ENCODE results near the gene RPS29.
"Not testable (repeated sequence)": the region's sequence is repeated elsewhere in the genome, so short reads cannot be mapped to it uniquely, and the experiment has no call there.

RPS29 gene

GRCh38 chr14:49585803-49586672 lies at the start of gene RPS29:
RPS29 (minus strand) TSS chr14:49586380; CDS start chr14:49586346, 34 bp downstream.
- peak; percentile 95 to 98 for DNase-seq (ENCODE audit: low read depth in 2 of 2)

DNA sequence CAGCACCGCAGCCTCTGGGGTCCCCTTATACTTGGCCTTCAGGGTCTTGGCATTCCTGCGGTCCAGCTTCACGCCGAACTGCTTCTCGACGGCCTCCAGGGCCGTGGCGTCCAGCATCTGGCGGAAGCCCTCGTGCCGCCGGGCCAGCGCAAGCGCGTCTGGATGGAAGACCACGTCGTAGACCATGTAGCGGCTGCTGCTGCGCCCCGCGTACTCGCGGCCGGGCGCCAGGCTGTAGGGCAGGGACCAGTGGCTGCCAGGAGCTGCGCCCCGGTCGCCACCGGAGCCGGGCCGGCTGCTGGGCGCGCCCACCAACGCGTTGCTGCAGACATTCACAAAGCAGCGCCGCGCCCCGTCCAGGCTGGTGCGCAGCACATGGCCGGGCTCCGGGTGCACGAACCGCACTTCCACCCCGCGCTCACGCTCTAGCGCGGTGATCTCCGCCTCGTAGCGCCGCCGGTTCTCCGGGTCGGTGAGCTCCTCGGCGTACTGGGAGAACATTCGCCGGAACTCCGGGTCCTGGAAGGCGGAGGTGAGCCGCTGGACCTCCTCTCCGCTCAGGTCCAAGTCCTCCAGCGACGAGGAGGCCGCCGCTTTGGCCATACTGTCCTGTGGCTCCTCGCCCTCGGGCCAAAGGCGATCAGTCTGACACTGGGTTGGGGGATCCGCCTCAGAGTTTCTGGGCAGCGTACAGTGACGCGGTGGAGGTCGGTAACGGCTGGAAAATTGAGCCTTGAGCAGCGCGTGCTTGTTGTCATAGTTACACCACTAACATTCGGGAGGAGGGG lies 48.6 kb upstream of the RPS29 start, which contains the start of gene DNAAF2:
Gene DNAAF2, minus strand, starts transcription at position 698 of the 788 bp plus-strand sequence. Its CDS starts 95 bp downstream, at position 603.
- DNase-seq (ENCODE audit: low read depth in 2 of 2): peak; percentile 46 to 56

GRCh38 chr14:49633640-49634546 lies 47.7 kb upstream of the RPS29 start:
- peak; percentile 91 to 94 for DNase-seq (ENCODE audit: low read depth in 2 of 2)

DNA sequence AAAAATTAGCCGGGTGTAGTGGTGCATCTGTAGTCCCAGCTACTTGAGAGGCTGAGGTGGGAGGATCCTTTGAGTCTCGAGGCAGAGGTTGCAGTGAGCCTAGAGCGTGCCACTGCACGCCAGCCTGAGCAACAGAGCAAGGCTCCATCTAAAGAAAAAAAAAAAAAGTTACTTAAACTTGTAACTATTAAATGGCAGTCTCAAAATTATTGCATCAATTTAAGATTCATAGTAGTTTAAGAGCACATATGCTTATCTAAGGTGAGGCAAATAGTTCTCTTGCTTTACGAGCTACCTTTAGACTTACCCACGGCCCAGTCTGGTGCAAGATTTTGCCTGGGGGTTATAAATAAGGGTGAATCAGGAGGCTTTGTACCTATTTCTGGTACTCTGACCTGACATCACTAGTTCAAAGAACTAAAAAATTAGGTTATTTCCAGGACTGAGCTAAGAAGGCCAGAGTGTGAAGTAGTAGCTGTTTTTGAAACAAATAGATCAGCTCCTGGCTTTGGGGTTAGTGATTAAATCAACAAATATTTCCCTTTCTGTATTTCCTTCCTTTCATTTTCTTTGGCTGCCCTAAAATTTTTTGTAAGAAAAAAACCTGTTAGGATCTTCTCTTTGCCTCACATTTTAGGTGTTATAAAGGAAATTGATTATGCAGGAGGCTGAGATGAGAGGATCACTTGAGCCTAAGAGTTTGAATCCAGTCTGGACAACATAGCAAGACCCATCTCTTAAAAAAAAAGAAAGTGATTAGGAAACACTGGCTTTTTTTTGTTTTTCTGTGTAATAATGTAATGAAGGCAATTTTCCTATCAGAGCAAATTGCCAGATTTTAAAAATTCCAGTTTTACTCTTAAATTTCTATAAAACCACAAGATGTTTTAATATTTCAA lies 38.0 kb upstream of the RPS29 start:
- DNase-seq (ENCODE audit: low read depth in 2 of 2): no peak

DNA sequence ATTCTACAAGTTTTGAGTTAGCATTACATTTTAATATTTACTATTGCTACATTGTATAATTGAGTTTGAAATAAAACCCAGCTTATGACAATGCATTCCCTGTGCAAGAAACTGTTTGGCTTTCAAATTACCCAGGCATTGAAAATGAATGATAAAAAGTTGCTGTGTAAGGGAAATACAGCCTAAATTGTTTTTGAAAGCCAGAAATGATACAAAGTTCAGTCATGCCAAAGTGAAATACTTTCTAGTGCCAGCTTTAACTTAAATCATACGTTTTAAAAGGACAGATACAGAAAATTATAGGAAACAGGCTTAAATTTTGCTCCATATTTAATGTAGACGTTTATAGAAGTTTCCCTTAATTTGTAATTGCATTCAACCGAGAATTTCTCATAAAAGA lies 37.2 kb upstream of the RPS29 start:
- no peak for DNase-seq (ENCODE audit: low read depth in 2 of 2)

DNA sequence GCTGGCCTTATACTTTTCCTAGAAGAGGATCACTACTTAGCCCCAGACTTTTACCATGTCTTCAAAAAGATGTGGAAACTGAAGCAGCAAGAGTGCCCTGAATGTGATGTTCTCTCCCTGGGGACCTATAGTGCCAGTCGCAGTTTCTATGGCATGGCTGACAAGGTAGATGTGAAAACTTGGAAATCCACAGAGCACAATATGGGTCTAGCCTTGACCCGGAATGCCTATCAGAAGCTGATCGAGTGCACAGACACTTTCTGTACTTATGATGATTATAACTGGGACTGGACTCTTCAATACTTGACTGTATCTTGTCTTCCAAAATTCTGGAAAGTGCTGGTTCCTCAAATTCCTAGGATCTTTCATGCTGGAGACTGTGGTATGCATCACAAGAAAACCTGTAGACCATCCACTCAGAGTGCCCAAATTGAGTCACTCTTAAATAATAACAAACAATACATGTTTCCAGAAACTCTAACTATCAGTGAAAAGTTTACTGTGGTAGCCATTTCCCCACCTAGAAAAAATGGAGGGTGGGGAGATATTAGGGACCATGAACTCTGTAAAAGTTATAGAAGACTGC lies 35.9 kb upstream of the RPS29 start:
- no peak for DNase-seq (ENCODE audit: low read depth in 2 of 2)

DNA sequence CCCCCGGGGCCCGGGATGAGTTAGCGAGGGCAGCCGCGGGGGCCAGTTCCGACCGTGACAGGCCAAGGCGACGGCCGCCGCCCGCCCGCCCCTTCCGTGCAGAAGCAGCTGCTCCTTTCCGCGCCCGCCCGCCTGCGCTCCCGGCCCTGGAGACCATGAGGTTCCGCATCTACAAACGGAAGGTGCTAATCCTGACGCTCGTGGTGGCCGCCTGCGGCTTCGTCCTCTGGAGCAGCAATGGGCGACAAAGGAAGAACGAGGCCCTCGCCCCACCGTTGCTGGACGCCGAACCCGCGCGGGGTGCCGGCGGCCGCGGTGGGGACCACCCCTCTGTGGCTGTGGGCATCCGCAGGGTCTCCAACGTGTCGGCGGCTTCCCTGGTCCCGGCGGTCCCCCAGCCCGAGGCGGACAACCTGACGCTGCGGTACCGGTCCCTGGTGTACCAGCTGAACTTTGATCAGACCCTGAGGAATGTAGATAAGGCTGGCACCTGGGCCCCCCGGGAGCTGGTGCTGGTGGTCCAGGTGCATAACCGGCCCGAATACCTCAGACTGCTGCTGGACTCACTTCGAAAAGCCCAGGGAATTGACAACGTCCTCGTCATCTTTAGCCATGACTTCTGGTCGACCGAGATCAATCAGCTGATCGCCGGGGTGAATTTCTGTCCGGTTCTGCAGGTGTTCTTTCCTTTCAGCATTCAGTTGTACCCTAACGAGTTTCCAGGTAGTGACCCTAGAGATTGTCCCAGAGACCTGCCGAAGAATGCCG lies 35.1 kb upstream of the RPS29 start:
- peak in 1 of 2 donors; percentile 57 for DNase-seq (ENCODE audit: low read depth in 2 of 2)

DNA sequence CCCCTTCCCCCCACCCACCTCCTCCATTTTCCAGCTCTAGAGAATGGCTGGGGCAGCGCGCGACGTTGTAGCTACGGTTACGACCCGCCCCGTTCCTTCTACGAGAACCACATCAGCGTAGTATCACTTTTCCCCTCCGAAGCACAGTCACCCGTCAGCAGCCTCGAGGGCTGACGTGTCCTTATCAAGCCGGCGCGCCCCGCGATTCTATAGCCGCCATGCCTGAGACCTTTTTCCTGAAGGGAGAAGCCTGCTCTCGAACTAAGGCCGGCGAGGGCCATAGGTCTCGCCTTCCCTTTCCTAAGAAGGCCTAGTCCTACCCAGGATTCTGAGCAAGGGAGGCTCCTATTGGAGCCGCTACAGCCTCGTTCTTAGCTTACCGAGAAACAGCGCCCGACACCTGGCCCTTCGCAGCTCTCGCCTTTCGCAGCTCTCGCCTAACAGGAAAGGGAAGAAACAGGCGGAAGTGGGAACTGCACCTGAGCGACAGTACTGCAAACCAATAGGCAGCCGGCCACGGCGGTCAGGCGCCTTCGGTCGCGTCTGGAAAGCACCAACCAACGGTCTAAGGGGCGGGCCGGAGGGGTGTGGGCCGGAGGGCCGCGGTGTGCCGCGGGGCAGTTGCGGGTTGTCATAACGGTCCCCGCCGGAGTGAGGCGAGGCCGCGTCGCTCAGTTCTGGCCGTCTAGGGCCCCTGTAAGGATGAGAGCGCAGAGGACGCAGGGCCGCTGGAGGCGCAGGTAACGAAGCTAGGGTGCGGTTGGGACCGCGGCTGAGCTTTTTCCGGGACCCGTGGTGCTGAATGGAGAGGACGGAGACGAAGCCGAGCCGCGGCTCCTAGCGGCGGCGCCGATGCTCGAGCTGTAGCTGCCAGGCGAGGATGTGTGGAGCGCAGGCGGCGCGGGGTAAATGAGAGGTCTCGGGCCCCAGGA lies 34.3 kb upstream of the RPS29 start, which contains the start of the genes MGAT2 and RPL36AL:
Gene MGAT2, plus strand, starts transcription at position 618 of the 932 bp plus-strand sequence. CDS start 470 bp downstream, outside the sequence.
Gene RPL36AL, minus strand, starts transcription at position 445 of the 932 bp plus-strand sequence. CDS start 1,522 bp downstream, outside the sequence.
- peak; percentile 90 to 93 for DNase-seq (ENCODE audit: low read depth in 2 of 2)

GRCh38 chr14:49619730-49620129 lies 33.5 kb upstream of the RPS29 start:
- DNase-seq (ENCODE audit: low read depth in 2 of 2): no peak

DNA sequence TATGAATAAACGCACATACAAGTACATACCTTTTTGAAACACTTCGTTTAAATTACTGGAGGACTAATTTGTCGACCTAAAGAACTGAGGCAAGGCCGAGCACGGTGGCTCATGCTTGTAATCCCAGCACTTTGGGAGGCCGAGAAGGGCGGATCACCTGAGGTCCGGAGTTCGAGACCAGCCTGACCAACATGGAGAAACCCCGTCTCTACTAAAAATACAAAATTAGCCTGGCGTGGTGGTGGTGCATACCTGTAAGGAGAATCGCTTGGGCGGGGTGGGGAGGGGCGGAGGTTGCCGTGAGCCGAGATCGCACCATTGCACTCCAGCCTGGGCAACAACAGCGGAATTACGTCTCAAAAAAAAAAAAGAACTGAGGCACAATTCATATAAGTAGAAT lies 33.1 kb upstream of the RPS29 start:
- not testable (repeated sequence) for DNase-seq (ENCODE audit: low read depth in 2 of 2)

DNA sequence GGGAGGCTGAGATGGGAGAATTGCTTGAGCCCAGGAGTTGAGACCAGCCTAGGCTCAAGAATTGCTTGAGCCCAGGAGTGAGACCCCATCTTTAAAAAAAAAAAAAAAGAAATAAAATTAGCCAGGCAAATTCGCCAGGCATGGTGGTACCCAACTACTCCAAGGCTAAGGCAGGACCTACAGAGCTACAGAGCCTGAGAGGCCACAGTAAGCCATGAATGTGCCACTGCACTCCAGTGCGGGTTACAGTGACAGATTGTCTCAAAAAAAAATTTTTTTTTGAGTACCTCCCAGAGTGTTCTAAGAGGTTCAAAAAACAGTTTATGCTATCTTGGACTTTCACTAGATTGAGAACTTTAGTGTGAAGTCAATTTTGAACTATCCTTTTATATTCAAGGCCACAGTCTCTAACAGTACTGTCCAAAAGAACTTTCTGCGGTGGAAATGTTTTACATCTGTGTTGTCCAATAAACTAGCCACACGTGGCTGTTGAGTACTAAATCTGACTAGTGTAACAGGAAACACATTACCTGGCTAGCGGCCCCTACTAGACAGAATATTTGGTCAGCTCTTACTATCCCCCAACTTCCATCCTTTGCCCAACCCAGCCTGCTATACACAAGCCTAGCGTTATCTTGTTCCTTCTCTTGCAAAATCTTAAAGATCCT lies 31.8 kb upstream of the RPS29 start:
- no peak for DNase-seq (ENCODE audit: low read depth in 2 of 2)

DNA sequence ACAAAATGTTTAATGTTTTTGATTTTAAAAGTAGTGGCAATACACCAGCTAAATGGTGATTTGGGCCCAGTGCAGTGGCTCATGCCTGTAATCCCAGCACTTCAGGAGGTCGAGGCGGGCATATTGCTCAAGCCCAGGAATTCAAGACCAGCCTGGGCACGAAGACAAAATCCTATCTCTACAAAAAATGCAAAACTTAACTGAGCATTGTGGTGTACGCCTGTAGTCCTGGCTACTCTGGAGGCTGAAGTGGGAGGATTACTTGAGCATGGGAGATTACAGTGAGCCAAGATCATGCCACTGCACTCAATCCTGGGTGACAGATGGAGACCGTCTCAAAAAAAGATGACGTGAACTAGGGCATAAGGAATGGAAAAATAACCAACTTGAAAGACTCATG lies 29.6 kb upstream of the RPS29 start:
- DNase-seq (ENCODE audit: low read depth in 2 of 2): no peak

DNA sequence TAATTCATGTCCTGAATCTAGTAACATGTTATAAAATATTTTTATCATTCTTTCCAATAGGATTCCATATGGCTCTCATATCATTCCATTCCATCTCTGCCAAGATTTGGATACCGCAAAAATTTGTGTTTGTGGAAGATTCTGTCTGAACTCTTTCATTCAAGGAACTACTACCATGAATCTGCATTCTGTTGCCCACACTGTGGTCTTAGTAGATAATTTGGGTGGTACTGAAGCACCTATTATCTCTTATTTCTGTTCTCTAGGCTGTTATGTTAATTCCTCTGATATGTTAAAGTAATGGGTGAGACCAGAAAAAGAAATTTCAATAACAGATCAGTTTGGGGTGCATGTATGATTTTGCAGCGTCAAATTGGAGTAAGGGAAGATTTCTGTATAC lies 28.0 kb upstream of the RPS29 start:
- no peak for DNase-seq (ENCODE audit: low read depth in 2 of 2)

DNA sequence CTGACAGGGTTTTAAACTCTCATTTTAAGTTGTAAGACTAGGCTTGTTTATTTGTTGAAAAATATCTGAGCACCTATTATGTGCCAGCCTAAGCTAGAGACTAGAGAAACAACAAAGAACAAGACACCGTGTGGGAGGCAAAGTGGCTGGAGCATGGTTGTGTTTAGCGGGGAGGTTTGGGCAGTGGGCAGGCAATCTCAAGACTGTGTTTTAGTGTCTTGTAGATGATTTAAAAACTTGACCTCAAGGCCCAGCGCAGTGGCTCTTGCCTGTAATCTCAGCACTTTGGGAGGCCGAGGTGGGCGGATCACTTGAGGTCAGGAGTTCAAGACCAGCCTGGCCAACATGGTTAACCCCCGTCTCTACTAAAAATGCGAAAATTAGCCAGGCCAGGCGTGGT lies 26.5 kb upstream of the RPS29 start:
- DNase-seq (ENCODE audit: low read depth in 2 of 2): no peak

DNA sequence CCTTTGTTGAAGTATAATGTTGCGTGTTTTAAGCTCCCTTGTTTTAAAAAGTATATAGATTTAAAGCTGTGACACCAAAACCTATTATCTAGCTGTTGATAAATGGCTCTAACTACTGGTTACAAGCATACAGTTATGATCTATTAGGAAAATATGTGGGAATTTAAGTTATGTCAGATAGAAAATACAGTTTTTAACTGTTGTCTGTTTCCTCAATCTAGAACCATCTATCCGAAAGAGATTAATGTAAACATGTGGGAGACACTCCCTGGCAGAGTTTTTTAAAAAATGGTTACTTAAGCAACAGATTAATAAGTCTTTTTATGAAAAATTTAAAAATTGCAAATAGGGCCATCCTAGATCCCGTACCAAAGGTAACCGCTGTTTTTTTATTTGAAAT lies 26.1 kb upstream of the RPS29 start:
- DNase-seq (ENCODE audit: low read depth in 2 of 2): no peak

GRCh38 chr14:49607583-49607982 lies 21.4 kb upstream of the RPS29 start:
- DNase-seq (ENCODE audit: low read depth in 2 of 2): no peak
